Measurements from ENCODE around the gene PPP2R3C. TPM values are rescaled to one million over a fixed set of nuclear protein-coding genes. Genes with fewer than 3 reads are reported as not detected.
"Not testable (repeated sequence)": the region's sequence is repeated elsewhere in the genome, so short reads cannot be mapped to it uniquely, and the experiment has no call there.

PPP2R3C gene
- total and polyA plus RNA-seq, 9 donors, result 16.8 to 39.7 (median 26.8) TPM

- DNase-seq, result no peak
- intact Hi-C loops (cut with DNase I), result no loop called here
- Histone ChIP-seq H3K27ac (no peak overlapping the region), H3K9me3 (no peaks in the 10 kb centered on the region), H3K4me1 (ENCODE audit: insufficient read depth) (no peaks in the 10 kb centered on the region), H3K36me3 (no peaks in the 10 kb centered on the region), H3K4me3 (no peak overlapping the region), H3K27me3 (no peaks in the 10 kb centered on the region)
- 95 to 99% (median 96%) methylated on average over 4 of the region's 4 CpGs for WGBS, 3 donors
- TF ChIP-seq EP300 (IDR thresholded peaks at IDR 0.05), result no peak
- TF ChIP-seq CTCF (IDR thresholded peaks at IDR 0.05), result no peak
- no peak for TF ChIP-seq POLR2A (IDR thresholded peaks at IDR 0.05)
Observed at GRCh38 chr14:35116242-35116641, 5.5 kb downstream of the PPP2R3C start.

GRCh38 chr14:35114036-35114435, 7.8 kb downstream of the PPP2R3C start:
- Histone ChIP-seq H3K4me3 (no peak overlapping the region), H3K27ac (no peak overlapping the region), H3K36me3 (no peaks in the 10 kb centered on the region), H3K27me3 (no peaks in the 10 kb centered on the region), H3K4me1 (ENCODE audit: insufficient read depth) (no peaks in the 10 kb centered on the region), H3K9me3 (no peaks in the 10 kb centered on the region)
- intact Hi-C loops (cut with DNase I), result no loop called here
- DNase-seq, result no peak
- WGBS, 3 donors, result 63 to 81% (median 69%) methylated on average over 2 of the region's 2 CpGs
- TF ChIP-seq EP300 (IDR thresholded peaks at IDR 0.05), result no peak
- TF ChIP-seq CTCF (IDR thresholded peaks at IDR 0.05), result no peak
- no peak for TF ChIP-seq POLR2A (IDR thresholded peaks at IDR 0.05)

- intact Hi-C loops (cut with DNase I), result no loop called here
- no peak for DNase-seq
- TF ChIP-seq CTCF (IDR thresholded peaks at IDR 0.05) (no peak), POLR2A (IDR thresholded peaks at IDR 0.05) (no peak)
- no peaks in the 10 kb centered on the region for H3K27me3 ChIP-seq
- 90 to 96% (median 95%) methylated on average over 4 of the region's 4 CpGs for WGBS, 3 donors
- no peak overlapping the region for H3K27ac ChIP-seq
- H3K9me3 ChIP-seq, result no peaks in the 10 kb centered on the region
- no peaks in the 10 kb centered on the region for H3K36me3 ChIP-seq
- H3K4me3 ChIP-seq, result no peak overlapping the region
- H3K4me1 ChIP-seq (ENCODE audit: insufficient read depth), result no peaks in the 10 kb centered on the region
Observed at GRCh38 chr14:35113308-35113950, 8.4 kb downstream of the PPP2R3C start.

GRCh38 chr14:35112641-35113040, 9.1 kb downstream of the PPP2R3C start:
- Histone ChIP-seq H3K36me3 (no peaks in the 10 kb centered on the region), H3K27ac (no peak overlapping the region), H3K27me3 (no peaks in the 10 kb centered on the region), H3K4me3 (no peak overlapping the region), H3K4me1 (ENCODE audit: insufficient read depth) (no peaks in the 10 kb centered on the region), H3K9me3 (no peaks in the 10 kb centered on the region)
- WGBS, 3 donors, result 85 to 86% (median 86%) methylated on average over 2 of the region's 2 CpGs
- DNase-seq, result no peak
- no peak for TF ChIP-seq POLR2A (IDR thresholded peaks at IDR 0.05)
- intact Hi-C loops (cut with DNase I), result no loop called here

- Histone ChIP-seq H3K27ac (no peak overlapping the region), H3K36me3 (no peaks in the 10 kb centered on the region), H3K4me1 (ENCODE audit: insufficient read depth) (no peaks in the 10 kb centered on the region), H3K4me3 (no peak overlapping the region), H3K9me3 (no peaks in the 10 kb centered on the region), H3K27me3 (no peaks in the 10 kb centered on the region)
- TF ChIP-seq EP300 (IDR thresholded peaks at IDR 0.05), result no peak
- no peak for TF ChIP-seq POLR2A (IDR thresholded peaks at IDR 0.05)
- TF ChIP-seq CTCF (IDR thresholded peaks at IDR 0.05), result no peak
- intact Hi-C loops (cut with DNase I), result no loop called here
- no peak for DNase-seq
Observed at GRCh38 chr14:35107866-35108265, 13.9 kb downstream of the PPP2R3C start.

GRCh38 chr14:35094645-35095044, 27.1 kb downstream of the PPP2R3C start:
- H3K36me3 ChIP-seq; intact Hi-C loops (cut with DNase I); H3K27me3 ChIP-seq; H3K4me3 ChIP-seq; H3K27ac ChIP-seq; DNase-seq; H3K4me1 ChIP-seq (ENCODE audit: insufficient read depth); H3K9me3 ChIP-seq: not testable (repeated sequence)
- 89 to 97% (median 93%) methylated on average over 6 of the region's 6 CpGs for WGBS, 3 donors
